Stomach (tissue), 9 donors: ENCODE measurements around the gene C1QC. TPM values are rescaled to one million over a fixed set of nuclear protein-coding genes. Genes with fewer than 3 reads are reported as not detected.
"Not testable (repeated sequence)": the region's sequence is repeated elsewhere in the genome, so short reads cannot be mapped to it uniquely, and the experiment has no call there.

Experiments
- DNase-seq, 2 donors: peaks; one replicate each; pipeline versions ENCODE4 v3.0.0 to v3.0.0-alpha.2; 2013 to 2019
- H3K27ac ChIP-seq, 5 donors: fragments of 200-600 bp in 4 of 5; sonication (generic) in 4 of 5; one replicate each; pipeline ENCODE4 v1.5.1; 2013 to 2019; ENCODE audit warnings: mild to moderate bottlenecking in 1 of 5, moderate library complexity in 1 of 5
- H3K27me3 ChIP-seq, 3 donors: fragments of 200-600 bp; sonication (generic); one replicate each; pipeline ENCODE4 v1.5.1; 2017 to 2019; ENCODE audit warnings: mixed run types in 1 of 3
- H3K36me3 ChIP-seq, 4 donors: fragments of 200-600 bp; sonication (generic); 1 replicate in 3 of 4; 2 replicates in 1 of 4; pipeline ENCODE4 v1.5.1; 2016 to 2019
- H3K4me1 ChIP-seq, 4 donors: fragments of 200-600 bp; sonication (generic); one replicate each; pipeline ENCODE4 v1.5.1; 2016 to 2019
- H3K4me3 ChIP-seq, 4 donors: fragments of 200-600 bp; sonication (generic) in 3 of 4; one replicate each; pipeline ENCODE4 v1.5.1; 2016 to 2019; ENCODE audit warnings: mild to moderate bottlenecking in 1 of 4
- H3K9me3 ChIP-seq, 4 donors: fragments of 200-600 bp; sonication (generic); one replicate each; pipeline ENCODE4 v1.5.1; 2016 to 2019
- EP300 ChIP-seq: sonication (generic); formaldehyde crosslinking; IDR thresholded peaks from one replicate; pipeline ENCODE4 v1.6.1; 2017; ENCODE audit warnings: antibody characterized with exemption
- POLR2A ChIP-seq, 4 donors: fragments of 450-650 bp; IDR thresholded peaks; one replicate each; pipeline ENCODE4 v1.6.1; 2016; ENCODE audit warnings: antibody characterized with exemption in 4 of 4, control low read depth in 2 of 4, mild to moderate bottlenecking in 1 of 4, moderate library complexity in 1 of 4
- POLR2AphosphoS5 ChIP-seq, 3 donors: sonication (generic); formaldehyde crosslinking; IDR thresholded peaks; one replicate each; pipeline ENCODE4 v1.6.1; 2016; ENCODE audit warnings: antibody characterized with exemption in 3 of 3
- WGBS, 5 donors: extraction: QIAGEN DNeasy Blood & Tissue Kit in 3 of 5; methylation state at CpG; one replicate each; pipeline versions ENCODE4 v1.1.5 to v1.1.7; 2013 to 2018; 5-methylcytosine and 5-hydroxymethylcytosine counted together
- intact Hi-C: fragments of 100-400 bp; cut with DNase I; formaldehyde crosslinking; loops from one replicate; pipeline ENCODE4 v1.15.1; 2023; ENCODE audit warnings: low total_unique reads
- polyA plus RNA-seq, 3 donors: library from polyadenylated mRNA; stranded (reverse); fragments of 200-250 nt; gene quantifications; one replicate each; pipeline ENCODE4 v1.2.3, GENCODE V29; 2013
- total RNA-seq, 5 donors: library from RNA; depleted of rRNA; stranded (reverse); fragments of >200 nt; gene quantifications; one replicate each; pipeline versions ENCODE4 v1.1.0 to v1.2.3, GENCODE V29; 2014 to 2016
- TF ChIP-seq, protein P1 (sequence below), 7 experiments: fragments of 450-650 bp in 4 of 7; fragments of 200-600 bp in 3 of 7; sonication (generic) in 3 of 7; IDR thresholded peaks; one replicate each; pipeline ENCODE4 v1.5.1; 2016 to 2019; ENCODE audit warnings: antibody characterized with exemption in 7 of 7, control low read depth in 2 of 7, mild to moderate bottlenecking in 1 of 7
- donor health status: healthy with polysubstance abuse.
- donor health status: Bipolar disorder and iron deficiency.
- donor health status: healthy.

Gene C1QC
- total and polyA plus RNA-seq, 8 donors = 27.8 to 181 (median 60.5) TPM

DNA sequence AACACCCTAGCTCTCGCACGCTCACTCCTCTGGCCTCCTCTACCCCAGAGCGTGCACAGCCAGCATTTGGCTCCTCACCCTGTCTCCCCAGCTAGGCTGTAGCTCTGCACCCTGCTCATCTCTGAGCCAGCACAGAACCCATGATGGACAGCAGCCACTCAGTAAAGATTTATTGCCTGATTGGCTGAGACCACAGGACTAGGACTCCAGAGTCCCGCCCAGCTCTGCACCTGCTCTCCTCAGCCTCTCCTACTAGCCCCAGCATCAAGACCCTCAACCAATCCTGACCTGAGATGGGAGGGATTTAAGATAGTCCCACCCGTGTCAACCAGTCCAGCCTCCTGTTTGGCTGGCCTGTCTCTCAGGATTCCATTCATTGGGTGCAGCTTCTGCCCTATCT, 18.9 kb downstream of the C1QC start:
- Histone ChIP-seq H3K27me3 (peaks cover 0 to 15% (median 0%) of the 10 kb centered on the region in 3 donors), H3K36me3 (no peaks in the 10 kb centered on the region), H3K9me3 (no peaks in the 10 kb centered on the region), H3K4me3 (no peak overlapping the region), H3K27ac (no peak overlapping the region), H3K4me1 (no peaks in the 10 kb centered on the region)
- intact Hi-C loops = no loop called here
- no peak for TF ChIP-seq POLR2A (IDR thresholded peaks at IDR 0.05)
- TF ChIP-seq, protein P1, sequence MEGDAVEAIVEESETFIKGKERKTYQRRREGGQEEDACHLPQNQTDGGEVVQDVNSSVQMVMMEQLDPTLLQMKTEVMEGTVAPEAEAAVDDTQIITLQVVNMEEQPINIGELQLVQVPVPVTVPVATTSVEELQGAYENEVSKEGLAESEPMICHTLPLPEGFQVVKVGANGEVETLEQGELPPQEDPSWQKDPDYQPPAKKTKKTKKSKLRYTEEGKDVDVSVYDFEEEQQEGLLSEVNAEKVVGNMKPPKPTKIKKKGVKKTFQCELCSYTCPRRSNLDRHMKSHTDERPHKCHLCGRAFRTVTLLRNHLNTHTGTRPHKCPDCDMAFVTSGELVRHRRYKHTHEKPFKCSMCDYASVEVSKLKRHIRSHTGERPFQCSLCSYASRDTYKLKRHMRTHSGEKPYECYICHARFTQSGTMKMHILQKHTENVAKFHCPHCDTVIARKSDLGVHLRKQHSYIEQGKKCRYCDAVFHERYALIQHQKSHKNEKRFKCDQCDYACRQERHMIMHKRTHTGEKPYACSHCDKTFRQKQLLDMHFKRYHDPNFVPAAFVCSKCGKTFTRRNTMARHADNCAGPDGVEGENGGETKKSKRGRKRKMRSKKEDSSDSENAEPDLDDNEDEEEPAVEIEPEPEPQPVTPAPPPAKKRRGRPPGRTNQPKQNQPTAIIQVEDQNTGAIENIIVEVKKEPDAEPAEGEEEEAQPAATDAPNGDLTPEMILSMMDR (IDR thresholded peaks at IDR 0.05) = no peak
- no peak for TF ChIP-seq EP300
- TF ChIP-seq POLR2AphosphoS5 (IDR thresholded peaks at IDR 0.05) = no peak
- peak in 1 of 2 donors; percentile 48 for DNase-seq
- 60 to 79% (median 65%) methylated on average over 5 of the region's 5 CpGs for WGBS, 5 donors

DNA sequence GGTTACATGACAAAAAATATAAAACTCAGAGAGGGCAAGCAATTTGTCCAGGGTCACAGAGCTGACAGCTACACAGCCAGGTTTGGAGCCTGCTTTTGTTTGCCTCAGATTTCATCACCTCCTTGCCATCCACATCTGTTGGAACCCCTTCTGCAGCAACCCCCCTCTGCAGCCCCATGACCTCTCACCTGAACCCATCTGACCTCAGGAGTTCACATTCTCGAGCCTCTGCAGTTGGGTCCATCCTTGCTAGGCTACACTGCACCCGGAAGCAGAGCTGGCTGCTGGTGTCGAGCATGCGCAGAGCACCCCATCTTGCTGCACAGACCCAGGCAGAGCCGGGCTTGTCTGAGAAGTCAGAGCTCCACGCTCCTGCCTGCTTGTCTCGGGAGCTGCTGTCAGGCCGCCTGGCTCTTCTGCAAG, 19.6 kb downstream of the C1QC start:
- no peak overlapping the region for H3K27ac ChIP-seq
- 75 to 85% (median 76%) methylated on average over 7 to 8 of the region's 8 CpGs for WGBS, 5 donors
- no peak for TF ChIP-seq POLR2AphosphoS5 (IDR thresholded peaks at IDR 0.05)
- TF ChIP-seq EP300 = no peak
- H3K36me3 ChIP-seq = no peaks in the 10 kb centered on the region
- no peaks in the 10 kb centered on the region for H3K9me3 ChIP-seq
- intact Hi-C loops = no loop called here
- no peaks in the 10 kb centered on the region for H3K4me1 ChIP-seq
- peaks cover 0 to 16% (median 0%) of the 10 kb centered on the region in 3 donors for H3K27me3 ChIP-seq
- H3K4me3 ChIP-seq = no peak overlapping the region
- no peak for DNase-seq

DNA sequence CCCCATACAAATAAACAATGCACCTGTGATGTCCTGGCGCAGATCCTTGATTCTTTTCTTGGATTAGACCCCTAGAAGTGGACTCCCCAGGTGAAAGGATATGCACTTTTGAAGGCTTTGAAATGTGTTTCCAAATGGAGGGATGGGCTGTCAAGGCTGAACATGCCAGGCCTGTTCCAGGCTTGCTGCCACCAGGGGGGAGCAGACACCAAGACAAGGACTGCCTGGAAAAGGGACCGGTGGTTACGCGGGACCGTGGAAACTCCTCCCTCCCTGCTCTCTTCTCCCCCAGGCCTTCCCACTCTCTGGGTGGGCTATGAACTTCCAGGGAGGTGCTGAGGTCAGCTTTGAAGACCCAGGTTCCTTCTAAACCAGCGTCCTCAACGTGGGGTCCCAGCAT, 22.3 kb downstream of the C1QC start:
- Histone ChIP-seq H3K27ac (no peak overlapping the region), H3K4me3 (no peak overlapping the region), H3K9me3 (no peaks in the 10 kb centered on the region), H3K27me3 (peaks cover 0 to 42% (median 6%) of the 10 kb centered on the region in 3 donors), H3K4me1 (no peaks in the 10 kb centered on the region), H3K36me3 (no peaks in the 10 kb centered on the region)
- intact Hi-C loops = no loop called here
- 38 to 64% (median 47%) methylated on average over 6 to 7 of the region's 7 CpGs for WGBS, 5 donors
- TF ChIP-seq POLR2AphosphoS5 (IDR thresholded peaks at IDR 0.05) (no peak), POLR2A (IDR thresholded peaks at IDR 0.05) (no peak), EP300 (no peak)
- TF ChIP-seq, protein P1 (IDR thresholded peaks at IDR 0.05) = peak in 2 of 7 experiments; percentile 3 to 16
- DNase-seq = peak in 1 of 2 donors; percentile 77

DNA sequence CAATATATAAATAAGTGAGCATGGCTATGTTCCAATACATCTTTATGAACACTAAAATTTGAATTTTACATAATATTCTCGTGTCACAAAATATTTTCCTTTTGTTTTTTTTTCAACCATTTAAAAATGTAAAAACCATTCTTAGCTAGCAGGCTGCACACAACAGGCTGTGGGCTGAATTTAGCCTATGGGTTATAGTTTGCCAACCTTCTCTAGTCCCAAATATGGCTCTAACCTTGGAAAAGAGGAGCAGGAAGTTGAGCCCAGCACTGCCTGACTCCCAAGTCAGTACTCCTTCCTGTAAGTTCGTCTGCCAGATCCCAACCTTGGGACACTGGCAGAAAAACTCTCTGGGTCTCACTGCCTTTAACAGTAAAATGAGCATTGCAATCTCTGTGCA, 23.0 kb downstream of the C1QC start:
- intact Hi-C loops = no loop called here
- WGBS, 5 donors = 45 to 68% (median 58%) methylated on average over 2 of the region's 2 CpGs

DNA sequence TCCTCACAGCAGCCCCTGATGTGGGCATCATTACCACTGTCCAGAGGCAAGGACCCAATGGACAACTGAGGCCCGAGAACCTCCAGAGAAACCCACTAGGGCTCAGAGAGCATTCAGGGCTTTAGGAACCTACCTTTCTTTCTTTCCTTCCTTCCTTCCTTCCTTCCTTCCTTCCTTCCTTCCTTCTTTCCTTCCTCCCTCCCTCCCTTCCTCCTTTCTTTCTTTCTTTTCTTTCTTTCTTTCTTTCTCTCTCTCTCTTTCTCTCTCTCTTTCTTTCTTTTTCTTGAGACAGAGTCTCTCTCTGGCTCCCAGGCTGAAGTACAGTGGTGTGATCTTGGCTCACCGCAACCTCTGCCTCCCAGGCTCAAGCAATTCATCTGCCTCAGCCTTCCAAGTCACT, 25.4 kb downstream of the C1QC start:
- H3K27me3 ChIP-seq = peaks cover 7 to 65% (median 17%) of the 10 kb centered on the region in 3 donors
- DNase-seq, H3K4me1 ChIP-seq, H3K27ac ChIP-seq, H3K4me3 ChIP-seq, H3K9me3 ChIP-seq, intact Hi-C loops, H3K36me3 ChIP-seq: not testable (repeated sequence)
- WGBS, 5 donors = 69 to 95% (median 88%) methylated on average over 2 of the region's 2 CpGs

More for the DNA sequence above, 23.0 kb downstream of the C1QC start:
- no peak for DNase-seq
- TF ChIP-seq POLR2A (IDR thresholded peaks at IDR 0.05) = no peak
- TF ChIP-seq EP300 = no peak
- no peak for TF ChIP-seq POLR2AphosphoS5 (IDR thresholded peaks at IDR 0.05)
- TF ChIP-seq, protein P1 (IDR thresholded peaks at IDR 0.05) = no peak
- H3K27ac ChIP-seq = no peak overlapping the region
- H3K4me3 ChIP-seq = no peak overlapping the region
- no peaks in the 10 kb centered on the region for H3K9me3 ChIP-seq
- no peaks in the 10 kb centered on the region for H3K36me3 ChIP-seq
- no peaks in the 10 kb centered on the region for H3K4me1 ChIP-seq
- H3K27me3 ChIP-seq = peaks cover 0 to 49% (median 6%) of the 10 kb centered on the region in 3 donors
